DOHH2 (cell line): ENCODE results near the gene PANX2.
A peak's percentile ranks its signal among the peaks of the same experiment; 100 is the strongest.

Experiments
- H3F3A ChIP-seq: fragments of 200-600 bp; sonication (generic), shearing (Covaris generic); 2 replicates; pipeline ENCODE4 v1.6.0; 2016; ENCODE audit warnings: antibody characterized with exemption, mild to moderate bottlenecking; ENCODE audit not compliant: control insufficient read depth, insufficient read depth
- H3K27ac ChIP-seq: fragments of 200-600 bp; sonication (generic); 2 replicates; pipeline ENCODE4 v1.5.1; 2014; ENCODE audit warnings: low read depth, mild to moderate bottlenecking, low read length, moderate library complexity
- H3K27me3 ChIP-seq: fragments of 200-600 bp; sonication (generic); 2 replicates; pipeline ENCODE4 v1.6.1; 2014; ENCODE audit warnings: mild to moderate bottlenecking, low read length, mixed read lengths; ENCODE audit not compliant: control insufficient read depth
- H3K36me3 ChIP-seq: fragments of 200-600 bp; sonication (generic); 2 replicates; pipeline ENCODE4 v1.6.1; 2014; ENCODE audit warnings: mild to moderate bottlenecking, low read length, moderate library complexity, mixed read lengths; ENCODE audit not compliant: control insufficient read depth
- H3K4me1 ChIP-seq: fragments of 200-600 bp; sonication (generic); 2 replicates; pipeline ENCODE4 v1.6.1; 2014; ENCODE audit warnings: mild to moderate bottlenecking, low read length, mixed read lengths; ENCODE audit not compliant: control insufficient read depth
- H3K4me2 ChIP-seq: fragments of 200-600 bp; sonication (generic); 2 replicates; pipeline ENCODE4 v1.6.0; 2014; ENCODE audit warnings: mild to moderate bottlenecking, low read length, moderate library complexity
- H3K4me3 ChIP-seq: fragments of 200-600 bp; sonication (generic); 2 replicates; pipeline ENCODE4 v1.5.1; 2014; ENCODE audit warnings: mild to moderate bottlenecking, low read length, mixed read lengths
- H3K79me2 ChIP-seq: fragments of 200-600 bp; sonication (generic); 2 replicates; pipeline ENCODE4 v1.6.1; 2014; ENCODE audit warnings: mild to moderate bottlenecking, low read length, mixed read lengths; ENCODE audit not compliant: control insufficient read depth
- H3K9me2 ChIP-seq: fragments of 200-600 bp; sonication (generic); replicated peaks from 2 replicates; pipeline ENCODE4 v1.6.1; 2014; ENCODE audit warnings: mild to moderate bottlenecking, low read length, mixed read lengths; ENCODE audit not compliant: control insufficient read depth
- H3K9me3 ChIP-seq: fragments of 200-600 bp; sonication (generic); 2 replicates; pipeline ENCODE4 v1.6.1; 2014; ENCODE audit warnings: antibody characterized with exemption, low read length, mixed read lengths; ENCODE audit not compliant: control insufficient read depth, insufficient read depth
- H4K20me1 ChIP-seq: fragments of 200-600 bp; sonication (generic); 2 replicates; pipeline ENCODE4 v1.6.0; 2014; ENCODE audit warnings: low read depth, mild to moderate bottlenecking, antibody characterized with exemption, low read length, moderate library complexity; ENCODE audit not compliant: control insufficient read depth, insufficient read depth
- CTCF ChIP-seq: fragments of 200-600 bp; sonication (generic); IDR thresholded peaks from one replicate; pipeline ENCODE4 v1.5.1; 2014; ENCODE audit warnings: antibody characterized with exemption, mild to moderate bottlenecking, low read depth, low read length; ENCODE audit not compliant: poor library complexity, severe bottlenecking
- EZH2phosphoT487 ChIP-seq: fragments of 200-600 bp; sonication (generic); IDR thresholded peaks from 2 replicates; pipeline ENCODE4 v1.6.1; 2017; ENCODE audit warnings: borderline replicate concordance, mild to moderate bottlenecking, antibody characterized with exemption, low read length, moderate library complexity, mixed read lengths

PANX2 gene

GRCh38 chr22:50151571-50152537, 18.7 kb upstream of the PANX2 start:
- H3K27me3 ChIP-seq: no peaks in the 10 kb centered on the region
- H3K27ac ChIP-seq: no peak overlapping the region
- no peaks in the 10 kb centered on the region for H3K9me3 ChIP-seq
- TF ChIP-seq EZH2phosphoT487: no peak
- peak; percentile 11 for TF ChIP-seq CTCF
- no peak overlapping the region for H3K4me2 ChIP-seq
- no peaks in the 10 kb centered on the region for H3K9me2 ChIP-seq
- H3F3A ChIP-seq: no peaks in the 10 kb centered on the region
- no peak overlapping the region for H3K4me3 ChIP-seq
- no peaks in the 10 kb centered on the region for H3K79me2 ChIP-seq
- H4K20me1 ChIP-seq: no peaks in the 10 kb centered on the region
- H3K36me3 ChIP-seq: no peaks in the 10 kb centered on the region
- peaks cover 10% of the 10 kb centered on the region for H3K4me1 ChIP-seq

GRCh38 chr22:50153056-50153755, 17.3 kb upstream of the PANX2 start:
- Histone ChIP-seq H3K9me2 (no peaks in the 10 kb centered on the region), H4K20me1 (no peaks in the 10 kb centered on the region), H3K27ac (no peak overlapping the region), H3K9me3 (no peaks in the 10 kb centered on the region), H3K4me3 (no peak overlapping the region), H3K4me1 (peaks cover 10% of the 10 kb centered on the region), H3F3A (no peaks in the 10 kb centered on the region), H3K27me3 (peaks cover 6% of the 10 kb centered on the region), H3K79me2 (no peaks in the 10 kb centered on the region), H3K36me3 (no peaks in the 10 kb centered on the region), H3K4me2 (no peak overlapping the region)
- TF ChIP-seq CTCF (no peak), EZH2phosphoT487 (no peak)

- Histone ChIP-seq H3K9me3 (no peaks in the 10 kb centered on the region), H3F3A (no peaks in the 10 kb centered on the region), H3K4me3 (no peak overlapping the region), H3K4me1 (peaks cover 10% of the 10 kb centered on the region), H3K4me2 (no peak overlapping the region), H4K20me1 (no peaks in the 10 kb centered on the region), H3K36me3 (no peaks in the 10 kb centered on the region), H3K79me2 (no peaks in the 10 kb centered on the region), H3K27ac (no peak overlapping the region), H3K27me3 (peaks cover 11% of the 10 kb centered on the region), H3K9me2 (no peaks in the 10 kb centered on the region)
- TF ChIP-seq EZH2phosphoT487 (no peak), CTCF (no peak)
Measured at GRCh38 chr22:50153756-50154140, 16.8 kb upstream of the PANX2 start.
